Stimulated activated CD4-positive, alpha-beta T cell treated with anti-CD3 and anti-CD28 coated beads, Interleukin-1b, Interleukin-23, amount 100 ng/mL, for 48 hours (primary cell): ENCODE measurements around the gene RB1.

Experiments used
- DNase-seq: peaks from one replicate; pipeline ENCODE4 v3.0.0-alpha.2; 2020

Gene RB1

GRCh38 chr13:48502601-48503319, 199.2 kb downstream of the RB1 start:
- no peak for DNase-seq

- DNase-seq, result no peak
These were observed 201.1 kb downstream of the RB1 start for GRCh38 chr13:48504606-48505005.

GRCh38 chr13:48505012-48505411, 201.5 kb downstream of the RB1 start:
- DNase-seq, result peak; percentile 35

- DNase-seq, result peak; percentile 51
These were observed 202.1 kb downstream of the RB1 start for GRCh38 chr13:48505597-48506091.

GRCh38 chr13:48506092-48506701, 202.6 kb downstream of the RB1 start:
- DNase-seq, result no peak

- DNase-seq, result no peak
These were observed 203.5 kb downstream of the RB1 start for GRCh38 chr13:48507021-48507420.

- no peak for DNase-seq
These were observed 204.5 kb downstream of the RB1 start for GRCh38 chr13:48508011-48508410.

- no peak for DNase-seq
These were observed 207.1 kb downstream of the RB1 start for GRCh38 chr13:48510698-48511097.

- DNase-seq, result no peak
These were observed 208.2 kb downstream of the RB1 start for GRCh38 chr13:48511621-48512230.

GRCh38 chr13:48514793-48515192, 211.2 kb downstream of the RB1 start:
- DNase-seq, result no peak

- no peak for DNase-seq
These were observed 212.2 kb downstream of the RB1 start for GRCh38 chr13:48515732-48516131.

- DNase-seq, result no peak
These were observed 214.5 kb downstream of the RB1 start for GRCh38 chr13:48518083-48518482.

- DNase-seq, result no peak
These were observed 222.7 kb downstream of the RB1 start for GRCh38 chr13:48526286-48526685.

- DNase-seq, result no peak
These were observed 224.4 kb downstream of the RB1 start for GRCh38 chr13:48527955-48528354.

- DNase-seq, result no peak
These were observed 225.2 kb downstream of the RB1 start for GRCh38 chr13:48528720-48529119.

GRCh38 chr13:48530833-48531232, 227.3 kb downstream of the RB1 start:
- DNase-seq, result no peak
